Thyroid gland (tissue), 4 donors: Measurements from ENCODE around the gene KIAA1671. TPM values are rescaled to one million over a fixed set of nuclear protein-coding genes. Genes with fewer than 3 reads are reported as not detected.

Experiments used
- DNase-seq, 2 donors: peaks; one replicate each; pipeline ENCODE4 v3.0.0-alpha.2; 2019
- H3K27ac ChIP-seq, 3 donors: fragments of 200-600 bp; sonication (generic); 1 replicate in 2 of 3; 2 replicates in 1 of 3; pipeline ENCODE4 v1.5.1; 2016 to 2019; ENCODE audit warnings: mild to moderate bottlenecking in 1 of 3, moderate library complexity in 1 of 3
- H3K27me3 ChIP-seq: fragments of 200-600 bp; sonication (generic); one replicate; pipeline ENCODE4 v1.5.1; 2019
- H3K36me3 ChIP-seq, 2 donors: fragments of 200-600 bp; sonication (generic); one replicate each; pipeline ENCODE4 v1.5.1; 2016 to 2019
- H3K4me1 ChIP-seq, 2 donors: fragments of 200-600 bp; sonication (generic); one replicate each; pipeline ENCODE4 v1.5.1; 2017 to 2019
- H3K4me3 ChIP-seq, 3 donors: fragments of 200-600 bp; sonication (generic); replicated peaks in 1 of 3; 1 replicate in 2 of 3; 2 replicates in 1 of 3; pipeline ENCODE4 v1.5.1; 2016; ENCODE audit warnings: mild to moderate bottlenecking in 1 of 3
- H3K9me3 ChIP-seq: fragments of 200-600 bp; sonication (generic); one replicate; pipeline ENCODE4 v1.5.1; 2017
- POLR2A ChIP-seq, 2 donors: fragments of 450-650 bp; IDR thresholded peaks; one replicate each; pipeline ENCODE4 v1.6.1; 2017; ENCODE audit warnings: antibody characterized with exemption in 2 of 2, mild to moderate bottlenecking in 2 of 2, moderate library complexity in 1 of 2
- WGBS, 2 donors: methylation state at CpG; one replicate each; pipeline ENCODE4 v1.1.5; 2017; 5-methylcytosine and 5-hydroxymethylcytosine counted together
- intact Hi-C: fragments of 100-400 bp; cut with DNase I; formaldehyde crosslinking; loops from one replicate; pipeline ENCODE4 v1.15.1; 2023
- total RNA-seq, 4 donors: library from RNA; depleted of rRNA; stranded (reverse); fragments of >200 nt; gene quantifications; one replicate each; pipeline ENCODE4 v1.2.3, GENCODE V29; 2016
- TF ChIP-seq, protein P1 (sequence below), 6 experiments: fragments of 200-600 bp in 3 of 6; fragments of 450-650 bp in 3 of 6; sonication (generic) in 3 of 6; IDR thresholded peaks; one replicate each; pipeline ENCODE4 v1.5.1; 2016 to 2019; ENCODE audit warnings: antibody characterized with exemption in 6 of 6, mild to moderate bottlenecking in 2 of 6, inconsistent platforms in 1 of 6, moderate library complexity in 1 of 6

The KIAA1671 gene
- total RNA-seq, 4 donors from 2014 or later: 63.2 to 111 (median 79.7) TPM

DNA sequence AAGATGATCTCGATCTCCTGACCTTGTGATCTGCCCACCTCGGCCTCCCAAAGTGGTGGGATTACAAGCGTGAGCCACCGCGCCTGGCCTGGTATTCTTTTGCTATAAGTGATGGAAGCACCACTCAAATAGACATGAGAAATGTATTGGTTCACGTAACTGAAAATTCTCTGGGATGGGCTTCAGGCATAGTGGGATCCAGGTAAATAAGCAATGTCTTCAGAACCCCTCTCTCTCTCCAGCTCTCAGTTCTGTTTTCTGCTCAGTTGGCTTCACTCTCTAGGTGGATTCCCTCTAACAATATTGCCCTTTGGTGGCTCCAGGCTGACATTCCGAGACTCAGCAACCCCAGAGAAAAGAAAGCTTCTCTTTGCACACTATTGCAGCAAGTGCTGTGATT lies 5.1 kb upstream of the KIAA1671 start:
- Histone ChIP-seq H3K27me3 (no peaks in the 10 kb centered on the region), H3K27ac (no peak overlapping the region), H3K9me3 (no peaks in the 10 kb centered on the region), H3K4me3 (no peak overlapping the region), H3K36me3 (no peaks in the 10 kb centered on the region), H3K4me1 (peaks cover 9 to 12% of the 10 kb centered on the region in 2 donors)
- DNase-seq: no peak
- intact Hi-C loops: loop anchor here (10.0 kb wide), 1 partner anchor 217 kb away; no protein-coding TSS in a partner anchor
- WGBS, 2 donors: 89 to 98% methylated on average over 7 of the region's 7 CpGs
- TF ChIP-seq POLR2A (IDR thresholded peaks at IDR 0.05): no peak
- TF ChIP-seq, protein P1, sequence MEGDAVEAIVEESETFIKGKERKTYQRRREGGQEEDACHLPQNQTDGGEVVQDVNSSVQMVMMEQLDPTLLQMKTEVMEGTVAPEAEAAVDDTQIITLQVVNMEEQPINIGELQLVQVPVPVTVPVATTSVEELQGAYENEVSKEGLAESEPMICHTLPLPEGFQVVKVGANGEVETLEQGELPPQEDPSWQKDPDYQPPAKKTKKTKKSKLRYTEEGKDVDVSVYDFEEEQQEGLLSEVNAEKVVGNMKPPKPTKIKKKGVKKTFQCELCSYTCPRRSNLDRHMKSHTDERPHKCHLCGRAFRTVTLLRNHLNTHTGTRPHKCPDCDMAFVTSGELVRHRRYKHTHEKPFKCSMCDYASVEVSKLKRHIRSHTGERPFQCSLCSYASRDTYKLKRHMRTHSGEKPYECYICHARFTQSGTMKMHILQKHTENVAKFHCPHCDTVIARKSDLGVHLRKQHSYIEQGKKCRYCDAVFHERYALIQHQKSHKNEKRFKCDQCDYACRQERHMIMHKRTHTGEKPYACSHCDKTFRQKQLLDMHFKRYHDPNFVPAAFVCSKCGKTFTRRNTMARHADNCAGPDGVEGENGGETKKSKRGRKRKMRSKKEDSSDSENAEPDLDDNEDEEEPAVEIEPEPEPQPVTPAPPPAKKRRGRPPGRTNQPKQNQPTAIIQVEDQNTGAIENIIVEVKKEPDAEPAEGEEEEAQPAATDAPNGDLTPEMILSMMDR (IDR thresholded peaks at IDR 0.05): no peak

DNA sequence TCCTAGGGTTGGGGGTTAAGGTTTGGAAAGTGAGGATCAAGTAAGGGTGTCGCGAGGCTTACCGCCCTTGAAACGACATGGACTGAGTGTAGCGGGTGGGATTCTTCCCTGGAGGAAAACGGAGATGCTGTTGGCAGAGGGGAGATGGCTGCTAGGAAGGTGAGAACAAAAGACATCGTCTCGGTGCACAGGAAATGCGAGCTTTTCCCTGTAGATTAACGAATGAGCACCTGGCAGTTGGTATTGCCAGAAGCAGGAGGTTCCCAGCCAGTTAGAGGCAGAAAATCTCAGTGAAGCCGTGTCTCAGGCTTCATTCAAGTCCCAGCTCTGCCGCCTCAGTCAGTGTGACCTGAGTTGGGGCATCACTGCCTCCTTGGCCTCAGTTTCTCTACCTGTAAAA lies 4.6 kb upstream of the KIAA1671 start:
- intact Hi-C loops: loop anchor here (10.0 kb wide), 1 partner anchor 217 kb away; no protein-coding TSS in a partner anchor
- TF ChIP-seq POLR2A (IDR thresholded peaks at IDR 0.05): no peak
- TF ChIP-seq, protein P1 (IDR thresholded peaks at IDR 0.05): no peak
- no peak overlapping the region for H3K4me3 ChIP-seq
- H3K36me3 ChIP-seq: no peaks in the 10 kb centered on the region
- no peak overlapping the region for H3K27ac ChIP-seq
- DNase-seq: no peak
- WGBS, 2 donors: 76 to 78% methylated on average over 12 of the region's 12 CpGs
- H3K27me3 ChIP-seq: no peaks in the 10 kb centered on the region
- H3K4me1 ChIP-seq: peaks cover 4 to 7% of the 10 kb centered on the region in 2 donors
- no peaks in the 10 kb centered on the region for H3K9me3 ChIP-seq

DNA sequence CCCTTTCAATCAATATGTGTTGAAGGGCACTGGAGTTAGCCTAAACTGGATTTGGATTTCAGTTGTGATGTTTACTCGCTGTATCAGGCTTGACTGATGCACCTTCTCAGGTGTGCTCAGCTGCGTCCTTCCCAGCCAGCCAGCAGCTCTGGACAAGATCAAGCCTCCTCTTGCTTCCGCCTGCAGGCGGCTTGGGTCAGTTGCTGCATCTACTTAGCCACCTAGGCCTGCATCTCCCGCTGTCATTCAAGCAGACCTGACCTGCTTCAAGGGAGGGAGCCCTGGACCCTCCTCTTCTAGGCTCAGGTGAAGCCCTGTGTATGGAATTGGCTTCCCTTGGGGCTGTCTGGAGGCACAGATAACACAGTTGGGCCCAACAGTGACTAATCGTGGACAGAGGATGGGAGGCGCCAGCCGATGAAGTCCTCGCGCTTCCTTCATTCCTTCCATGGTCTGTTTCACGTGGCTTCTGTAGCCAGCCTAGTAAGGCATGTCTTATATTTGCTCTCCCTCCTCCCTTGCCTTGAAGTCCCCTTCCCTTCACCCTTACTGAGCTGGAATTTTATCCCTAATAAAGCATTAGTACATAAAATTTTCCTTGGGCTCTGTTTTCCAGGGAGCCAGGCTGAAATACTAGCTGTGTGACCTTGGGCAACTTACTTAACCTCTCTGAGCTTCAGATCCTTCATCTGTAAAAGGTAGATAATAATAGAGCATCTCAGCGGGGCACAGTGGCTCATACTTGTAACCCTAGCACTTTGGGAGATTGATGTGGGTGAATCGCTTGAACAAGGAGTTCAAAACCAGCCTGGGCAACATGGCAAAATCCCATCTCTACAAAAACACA lies 3.9 kb upstream of the KIAA1671 start:
- H3K27ac ChIP-seq: no peak overlapping the region
- no peaks in the 10 kb centered on the region for H3K9me3 ChIP-seq
- WGBS, 2 donors: 85 to 90% methylated on average over 13 of the region's 13 CpGs
- TF ChIP-seq POLR2A (IDR thresholded peaks at IDR 0.05): no peak
- TF ChIP-seq, protein P1 (IDR thresholded peaks at IDR 0.05): no peak
- intact Hi-C loops: loop anchor here (10.0 kb wide), 1 partner anchor 216 kb away; no protein-coding TSS in a partner anchor
- no peak for DNase-seq
- H3K4me3 ChIP-seq: no peak overlapping the region
- no peaks in the 10 kb centered on the region for H3K27me3 ChIP-seq
- no peaks in the 10 kb centered on the region for H3K36me3 ChIP-seq
- H3K4me1 ChIP-seq: peaks cover 0 to under 1% of the 10 kb centered on the region in 2 donors

DNA sequence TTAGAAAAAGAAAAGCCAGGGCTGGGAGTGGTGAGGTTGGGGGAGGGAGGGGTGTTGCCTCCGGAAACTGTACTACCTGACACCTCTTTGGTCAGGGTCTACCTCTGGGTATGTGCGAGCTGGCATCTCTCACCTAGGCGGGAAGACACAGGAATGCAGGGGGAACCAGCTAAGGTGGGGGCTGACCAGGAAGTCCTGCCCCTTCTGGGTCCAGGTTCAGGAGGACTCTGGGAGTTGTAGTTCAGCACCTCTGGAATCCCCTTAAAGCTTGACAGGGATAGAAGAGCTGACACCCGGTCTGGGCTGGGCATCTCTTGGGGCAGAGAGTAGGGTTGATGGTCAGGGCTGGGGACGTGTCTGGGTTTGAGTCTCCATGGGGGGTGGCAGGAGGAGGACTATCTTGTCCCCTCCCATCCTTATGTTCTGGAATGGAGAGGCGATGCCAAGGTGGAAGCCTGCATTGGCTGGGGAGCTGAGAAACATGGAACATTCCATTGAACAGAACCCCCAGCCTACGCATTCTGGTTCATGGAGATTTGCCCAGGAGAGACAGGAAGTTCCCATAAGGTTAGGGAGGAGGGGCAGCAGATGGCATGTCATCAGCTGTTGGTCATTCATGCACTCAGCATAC lies 2.1 kb upstream of the KIAA1671 start:
- Histone ChIP-seq H3K27ac (no peak overlapping the region), H3K36me3 (no peaks in the 10 kb centered on the region), H3K4me3 (no peak overlapping the region), H3K4me1 (peaks cover 14 to 18% of the 10 kb centered on the region in 2 donors), H3K9me3 (no peaks in the 10 kb centered on the region), H3K27me3 (no peaks in the 10 kb centered on the region)
- TF ChIP-seq, protein P1 (IDR thresholded peaks at IDR 0.05): no peak
- TF ChIP-seq POLR2A (IDR thresholded peaks at IDR 0.05): no peak
- 38 to 42% methylated on average over 7 of the region's 7 CpGs for WGBS, 2 donors
- no peak for DNase-seq
- intact Hi-C loops: loop anchor here (2.0 to 5.0 kb wide), 2 partner anchors 77 to 98 kb away; no protein-coding TSS in a partner anchor
